GM18502 (cell line): ENCODE measurements around the gene KCNIP4.

Source experiments
- ATAC-seq: cut with Tn5 transposase; IDR thresholded peaks from one replicate; pipeline ENCODE4 v1.9.1; 2021; ENCODE audit warnings: mild to moderate bottlenecking; ENCODE audit not compliant: unreplicated experiment, poor library complexity

Gene KCNIP4

DNA sequence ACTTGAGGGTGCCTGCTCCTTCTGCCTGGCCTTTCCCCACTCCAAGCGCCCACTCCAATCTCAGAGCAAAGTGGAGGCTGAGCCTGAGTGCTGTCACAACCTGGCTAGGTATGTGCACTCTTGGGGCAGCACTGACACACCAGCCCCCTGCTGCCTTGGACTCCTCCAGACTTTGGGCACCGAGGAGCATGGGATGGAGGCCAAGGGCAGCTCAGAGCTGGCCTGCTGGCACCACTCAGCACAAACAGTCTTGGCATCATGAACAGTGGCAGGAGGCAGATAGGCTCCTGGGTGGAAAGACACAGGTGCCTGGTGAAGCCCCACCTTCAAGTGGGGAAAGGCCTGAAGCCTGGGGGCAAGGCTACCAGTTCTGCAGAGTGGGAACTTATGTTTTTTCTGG lies 91.8 kb downstream of the KCNIP4 start:
- ATAC-seq: no peak

DNA sequence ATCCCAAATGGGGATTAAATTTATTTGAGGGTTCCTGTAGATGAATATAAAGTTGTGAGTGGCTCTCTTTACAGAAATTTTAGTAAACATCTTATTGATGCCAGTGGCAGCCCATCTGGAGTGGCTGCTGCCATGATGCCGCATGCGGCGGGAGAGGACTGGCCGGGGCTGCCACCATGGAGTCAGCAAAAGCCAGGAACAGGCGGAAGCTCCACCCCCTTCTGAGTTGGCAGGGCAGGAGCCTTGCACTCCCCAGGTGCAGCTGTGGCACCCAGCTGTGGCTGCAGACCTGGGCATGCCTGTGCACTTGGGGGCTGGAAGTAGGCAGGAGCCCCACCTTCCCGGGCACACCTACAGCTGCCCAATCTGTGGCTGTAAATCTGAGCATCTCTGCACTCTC lies 92.3 kb downstream of the KCNIP4 start:
- no peak for ATAC-seq

DNA sequence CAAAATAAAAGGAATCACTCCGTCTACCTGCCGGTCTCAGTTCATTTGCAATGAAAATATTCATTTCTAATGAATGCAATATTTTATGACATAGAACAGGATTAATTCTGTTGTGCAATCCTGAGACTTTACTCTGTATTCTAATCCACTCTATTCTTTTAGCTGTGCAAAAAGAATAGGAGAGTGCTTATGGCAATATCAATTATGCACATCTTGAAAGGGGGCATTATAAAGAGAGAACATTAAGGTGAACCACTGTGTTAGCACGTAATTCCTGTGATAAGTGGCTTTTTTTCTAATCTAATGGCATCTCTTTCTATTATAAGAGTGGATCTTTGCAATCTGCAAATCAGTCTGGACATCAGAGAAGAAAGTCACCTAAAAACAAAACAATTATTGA lies 99.5 kb downstream of the KCNIP4 start:
- no peak for ATAC-seq

DNA sequence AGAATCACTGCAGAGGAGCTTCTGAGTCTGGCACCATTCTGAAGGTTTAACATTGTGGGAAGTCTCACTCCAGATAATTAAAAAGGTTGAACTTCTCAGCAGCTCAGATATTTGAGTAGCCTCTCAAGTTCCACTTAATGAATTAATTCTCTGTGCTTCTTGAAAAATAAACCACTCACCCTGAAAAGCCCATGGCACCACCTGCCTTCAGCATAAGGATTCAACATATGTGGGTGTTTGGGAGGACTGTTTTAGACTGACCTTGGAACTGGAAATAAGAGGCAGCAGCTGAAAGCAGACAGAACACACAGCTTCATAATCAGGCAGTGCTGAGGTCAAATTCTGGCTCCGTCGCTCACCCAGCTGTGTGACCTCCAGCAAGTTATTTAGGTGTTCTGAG lies 100.6 kb downstream of the KCNIP4 start:
- no peak for ATAC-seq

DNA sequence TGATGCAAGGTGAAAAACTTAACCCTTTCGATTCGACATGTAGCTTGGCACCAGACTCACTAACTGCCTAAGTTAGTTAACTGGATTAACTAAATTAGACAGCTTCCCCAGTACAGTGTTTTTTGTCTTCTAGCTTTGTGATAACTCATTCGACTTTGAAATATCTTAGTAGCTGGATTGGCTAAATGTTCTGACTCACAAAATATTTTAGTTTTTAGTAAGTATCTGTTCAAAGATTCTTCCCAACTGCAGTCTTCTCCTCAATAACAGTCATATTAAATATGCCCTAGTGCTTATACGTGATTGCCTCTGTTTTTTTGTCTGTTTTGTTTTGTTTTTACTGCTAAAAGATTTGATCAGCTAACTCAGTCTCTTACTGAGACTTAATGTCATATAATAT lies 102.9 kb downstream of the KCNIP4 start:
- ATAC-seq: no peak

DNA sequence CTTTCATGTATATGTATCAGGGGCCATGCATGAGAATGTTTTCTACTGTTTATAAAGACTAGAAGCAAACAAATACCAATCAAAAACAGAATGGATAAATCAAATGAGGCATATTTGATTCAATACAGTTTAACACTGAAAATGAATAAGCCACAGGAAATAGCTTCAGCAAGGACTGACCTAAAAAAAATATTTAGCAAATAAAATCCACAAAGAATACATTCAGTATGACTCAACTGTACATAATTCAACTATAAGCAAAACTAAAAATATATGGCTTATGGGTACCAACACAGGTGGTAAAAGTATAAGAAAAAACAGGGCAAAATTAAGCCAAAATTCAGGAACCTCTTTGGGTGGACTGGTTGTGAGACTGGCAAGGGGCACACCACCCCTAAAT lies 112.9 kb downstream of the KCNIP4 start:
- no peak for ATAC-seq

DNA sequence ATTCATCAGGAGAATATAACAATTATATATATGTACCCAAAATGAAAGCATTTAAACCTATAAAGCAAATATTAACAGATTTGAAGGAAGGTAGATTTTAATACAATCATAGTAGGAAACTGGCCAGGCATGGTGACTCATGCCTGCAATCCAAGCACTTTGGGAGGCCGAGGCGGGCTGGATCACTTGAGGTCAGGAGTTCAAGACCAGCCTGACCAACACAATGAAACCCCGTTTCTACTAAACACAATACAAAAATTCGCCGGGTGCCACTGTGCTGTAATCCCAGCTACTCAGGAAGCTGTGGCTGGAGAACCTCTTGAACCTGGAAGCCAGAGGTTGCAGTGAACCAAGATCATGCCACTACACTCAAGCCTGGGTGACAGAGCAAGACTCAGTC lies 118.3 kb downstream of the KCNIP4 start:
- no peak for ATAC-seq

DNA sequence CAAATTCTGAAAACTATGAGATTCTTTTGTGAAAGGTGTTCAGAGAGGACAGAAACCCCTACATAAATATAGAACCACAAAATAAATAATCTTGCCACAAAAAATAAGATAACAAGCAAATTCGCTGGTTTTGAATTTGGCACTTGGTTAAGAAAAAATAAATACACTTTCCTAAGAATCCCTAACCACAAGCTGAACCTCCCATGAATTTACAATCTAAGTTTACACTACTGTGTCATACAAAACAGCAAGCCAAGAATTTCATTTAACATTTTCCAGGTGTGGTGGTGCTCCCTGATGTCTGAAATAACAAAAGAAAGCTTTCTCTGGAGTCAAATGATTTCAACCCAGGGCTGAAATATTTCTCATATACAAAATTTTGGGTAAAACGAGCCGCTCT lies 121.0 kb downstream of the KCNIP4 start:
- no peak for ATAC-seq

DNA sequence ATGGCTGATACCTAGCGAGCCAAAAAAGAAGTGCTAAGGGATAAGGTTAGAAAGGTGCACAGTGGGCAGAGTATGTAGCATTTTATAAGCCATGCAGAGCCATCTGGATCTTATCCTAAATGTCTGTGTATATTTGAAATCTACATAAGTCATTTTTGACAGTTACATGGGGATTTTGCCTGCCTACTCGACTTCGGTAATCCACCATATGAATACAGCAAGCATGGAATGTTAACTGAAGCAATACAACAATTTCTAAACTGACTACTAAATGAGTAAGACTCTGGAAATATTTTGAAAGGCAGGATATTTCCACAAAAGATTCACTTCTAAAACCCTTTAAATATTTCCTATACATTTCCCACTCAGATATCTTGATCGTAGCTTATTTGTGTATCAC lies 122.5 kb downstream of the KCNIP4 start:
- ATAC-seq: no peak

DNA sequence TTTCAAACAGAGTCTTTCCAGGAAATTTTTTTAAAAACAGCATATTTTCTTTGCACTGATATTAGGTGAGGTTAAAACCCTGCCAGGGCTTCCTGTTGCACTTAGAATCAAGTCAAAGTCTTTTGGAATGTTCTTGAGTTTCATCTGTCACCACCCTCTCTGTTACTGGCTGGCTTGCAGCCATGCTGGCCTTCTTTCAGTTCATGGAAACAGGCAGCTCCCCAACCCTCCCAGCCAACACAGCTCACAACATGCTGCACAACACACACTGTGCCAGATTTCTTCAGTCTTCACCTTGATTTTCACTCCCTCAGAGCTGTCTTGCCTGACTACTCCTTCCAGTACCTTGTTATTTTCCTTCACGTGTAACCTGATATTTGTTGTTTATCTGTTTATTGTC lies 129.5 kb downstream of the KCNIP4 start:
- ATAC-seq: no peak

DNA sequence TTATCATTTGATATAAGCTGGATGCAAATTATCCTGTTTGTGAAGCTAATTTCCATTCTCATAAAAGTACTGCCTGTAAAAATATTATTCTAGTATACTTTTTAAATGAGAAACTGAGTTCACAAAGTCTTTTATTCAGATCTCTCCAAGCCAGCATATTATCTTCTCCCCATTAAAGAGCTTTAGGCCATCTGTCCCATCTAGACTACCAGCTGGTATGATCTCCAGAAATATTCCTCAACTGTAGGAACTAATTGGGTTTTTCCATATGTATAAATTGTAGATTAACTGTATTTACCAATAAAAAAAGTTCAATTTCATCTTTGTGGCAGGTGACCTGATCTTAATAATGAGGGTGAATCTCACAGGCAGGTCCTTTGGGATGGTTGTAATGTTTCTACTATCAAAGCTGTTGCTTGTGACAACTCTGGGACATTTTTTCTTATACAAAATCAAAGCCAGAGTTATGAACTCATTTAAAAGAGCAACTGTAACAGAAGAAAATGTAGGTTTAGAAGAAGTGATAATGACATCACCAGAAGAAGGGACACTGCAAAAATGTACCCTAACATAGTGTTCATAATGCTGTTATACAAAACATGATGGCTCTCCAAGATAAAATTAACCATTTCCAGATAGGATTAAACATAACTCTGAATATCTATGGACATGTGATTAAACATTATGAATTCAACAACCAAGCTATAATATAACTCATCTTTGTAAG lies 132.8 kb downstream of the KCNIP4 start:
- ATAC-seq: no peak

DNA sequence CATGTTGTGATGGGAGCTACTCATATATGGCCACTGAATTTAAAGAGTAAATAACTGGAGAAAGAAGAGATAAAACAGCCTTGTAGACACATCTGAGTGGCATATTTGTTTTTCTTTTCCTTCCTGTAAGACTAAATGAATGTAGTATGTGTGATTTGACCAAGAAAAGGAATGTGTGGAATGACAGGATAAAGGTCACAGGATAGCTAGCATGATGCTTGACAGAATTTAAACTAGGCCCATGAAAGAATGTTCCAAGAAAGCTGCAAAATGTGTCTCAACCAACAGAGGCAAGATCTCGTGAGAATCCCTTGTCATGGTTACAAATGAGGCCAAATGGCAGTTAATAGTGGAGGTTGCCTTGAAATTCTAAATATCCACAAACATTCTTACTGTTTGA lies 137.0 kb downstream of the KCNIP4 start:
- no peak for ATAC-seq

DNA sequence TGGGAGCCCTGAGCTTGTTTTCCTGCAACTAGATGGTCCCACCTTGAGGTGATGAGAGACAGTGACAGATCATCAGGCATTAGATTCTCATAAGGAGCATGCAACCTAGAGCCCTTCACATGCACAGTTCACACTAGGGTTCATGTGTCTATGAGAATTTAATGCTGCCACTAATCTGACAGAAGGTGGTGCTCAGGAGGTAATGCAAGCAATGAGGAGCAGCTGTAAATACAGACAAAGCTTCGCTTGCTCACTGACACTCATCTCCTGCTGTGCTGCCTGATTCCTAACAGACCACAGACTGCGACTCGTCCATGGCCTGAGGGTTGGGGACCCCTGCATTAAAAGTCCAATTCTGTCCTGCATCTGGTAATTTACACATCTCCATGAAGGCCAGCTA lies 141.6 kb downstream of the KCNIP4 start:
- ATAC-seq: no peak

DNA sequence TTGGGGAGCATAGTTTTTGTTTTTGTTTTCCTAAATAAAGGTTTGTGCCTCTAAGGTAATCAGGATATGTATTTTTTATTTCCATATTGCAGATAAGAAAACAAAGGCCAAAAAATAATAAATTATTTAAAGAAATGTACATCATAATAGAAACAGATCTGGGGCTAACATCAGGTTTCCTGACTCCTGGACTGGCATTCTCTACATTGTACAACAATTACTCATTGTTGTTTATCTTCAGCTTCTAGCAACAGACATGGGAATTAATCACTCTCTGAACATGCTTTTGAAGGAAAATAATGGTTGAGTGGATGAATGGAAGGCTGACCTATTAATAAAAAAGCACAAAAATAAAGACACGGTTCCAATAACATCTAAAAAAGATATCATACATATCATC lies 146.2 kb downstream of the KCNIP4 start:
- ATAC-seq: no peak

DNA sequence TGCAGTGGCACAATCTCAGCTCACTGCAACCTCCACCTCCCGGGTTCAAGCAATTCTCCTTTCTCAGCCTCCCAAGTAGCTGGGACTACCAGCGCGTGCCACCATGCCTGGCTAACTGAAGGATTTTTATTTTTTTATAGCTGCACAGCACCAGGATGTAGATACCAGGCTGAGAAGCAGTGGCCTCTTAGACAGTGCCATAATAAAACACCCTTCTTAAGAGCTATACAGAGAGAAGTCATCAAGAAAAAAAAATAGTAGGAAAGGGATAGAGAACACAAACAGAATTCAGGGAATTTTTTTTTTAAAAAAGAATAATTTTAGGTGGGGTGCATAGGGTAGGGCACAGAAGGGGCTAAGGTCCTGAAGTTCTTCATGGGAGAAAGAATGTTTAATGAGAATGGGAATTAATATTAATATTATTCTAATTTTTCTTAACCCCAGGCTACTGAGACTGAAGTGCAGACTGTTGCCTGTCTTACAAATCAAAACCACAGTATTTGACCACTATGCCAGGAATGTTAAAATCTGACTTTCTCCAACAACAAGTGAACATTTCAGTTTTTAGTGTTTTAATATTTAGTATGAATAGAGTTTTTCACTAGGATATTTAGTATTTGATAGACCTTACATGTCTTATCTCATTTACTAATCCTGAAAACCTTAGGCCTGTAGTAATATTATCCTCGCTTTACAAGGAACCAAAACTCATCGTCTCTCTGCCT lies 146.7 kb downstream of the KCNIP4 start:
- no peak for ATAC-seq

DNA sequence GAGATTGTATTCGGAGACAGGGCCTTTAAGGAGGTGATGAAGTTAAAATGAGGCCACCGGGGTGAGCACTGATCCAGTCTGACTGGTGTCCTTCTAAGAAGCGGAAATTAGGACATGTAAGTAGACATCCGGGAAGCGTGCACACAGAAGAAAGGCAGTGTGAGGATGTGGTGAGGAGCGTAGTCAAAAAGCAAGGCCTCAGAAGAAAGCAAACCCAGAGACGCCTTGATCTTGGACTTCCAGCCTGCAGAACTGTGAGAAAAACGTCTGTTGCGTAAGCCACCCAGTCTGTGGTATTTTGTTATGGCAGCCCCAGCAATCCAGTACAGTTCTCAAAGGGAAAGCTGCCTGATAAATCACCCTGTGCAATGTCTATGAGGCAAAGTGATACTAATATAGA lies 153.5 kb downstream of the KCNIP4 start:
- ATAC-seq: no peak

DNA sequence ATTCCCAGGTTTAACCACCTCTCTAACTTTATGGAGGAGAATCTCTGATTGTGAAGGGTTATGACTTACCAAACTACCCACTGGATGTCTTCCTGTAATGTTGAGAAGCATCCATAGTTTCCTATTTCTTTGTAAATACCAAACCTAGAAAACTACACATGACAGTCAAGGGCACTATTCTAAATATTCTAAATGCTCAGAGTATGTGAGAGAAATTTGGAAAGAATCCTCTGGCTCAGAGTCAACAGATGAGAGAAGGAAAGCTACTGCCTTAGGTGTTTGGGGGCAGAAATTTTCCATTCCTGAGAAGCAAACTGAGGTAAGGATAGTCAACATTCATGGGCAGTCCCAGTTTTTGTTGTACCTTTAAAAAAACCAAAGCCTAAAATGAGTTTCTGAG lies 155.8 kb downstream of the KCNIP4 start:
- ATAC-seq: no peak

DNA sequence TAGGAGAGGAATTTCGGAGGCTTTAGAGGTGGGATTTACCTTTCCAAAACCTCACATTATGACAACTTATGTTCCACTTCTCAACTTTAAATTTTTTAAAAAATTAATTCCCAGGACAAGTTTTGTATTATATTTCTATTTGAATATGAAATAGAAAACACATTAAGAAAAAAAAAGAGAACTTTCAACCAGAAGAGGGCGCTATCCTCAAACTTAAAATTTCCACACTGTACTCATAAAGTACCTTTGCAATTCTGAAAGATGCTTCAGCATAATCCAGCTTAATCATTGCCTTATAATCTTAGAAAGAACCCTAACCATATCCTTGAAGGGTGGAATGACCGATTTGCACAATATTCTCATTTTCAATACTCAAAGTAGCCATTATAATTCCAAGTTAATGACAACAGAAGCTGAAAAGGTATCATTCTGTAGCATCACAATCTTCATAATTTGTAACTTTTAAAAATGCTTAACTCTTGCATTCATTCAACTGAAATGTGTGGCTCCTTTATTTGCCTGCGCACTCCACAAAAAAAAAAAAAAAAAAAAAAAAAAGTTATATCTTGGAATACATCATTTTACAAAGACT lies 158.0 kb downstream of the KCNIP4 start:
- no peak for ATAC-seq

DNA sequence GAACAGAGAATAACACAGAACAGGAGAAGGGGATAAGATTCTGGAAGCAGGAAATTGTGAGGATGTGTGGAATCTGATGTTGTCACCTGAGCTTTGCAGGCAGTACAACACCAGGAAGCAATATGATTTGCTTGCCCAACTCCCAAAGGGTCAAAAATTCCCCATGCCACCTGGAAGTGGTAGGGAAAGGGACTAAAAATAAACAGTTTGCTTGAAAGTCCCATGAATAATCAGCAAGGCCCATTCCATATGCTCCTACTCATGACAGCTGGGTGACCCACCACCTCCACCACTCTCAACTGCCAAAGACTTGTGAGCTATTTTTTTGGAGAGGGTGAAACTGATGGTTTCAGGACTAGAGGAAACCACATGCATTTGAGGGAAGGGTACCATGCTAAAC lies 168.4 kb downstream of the KCNIP4 start:
- no peak for ATAC-seq

DNA sequence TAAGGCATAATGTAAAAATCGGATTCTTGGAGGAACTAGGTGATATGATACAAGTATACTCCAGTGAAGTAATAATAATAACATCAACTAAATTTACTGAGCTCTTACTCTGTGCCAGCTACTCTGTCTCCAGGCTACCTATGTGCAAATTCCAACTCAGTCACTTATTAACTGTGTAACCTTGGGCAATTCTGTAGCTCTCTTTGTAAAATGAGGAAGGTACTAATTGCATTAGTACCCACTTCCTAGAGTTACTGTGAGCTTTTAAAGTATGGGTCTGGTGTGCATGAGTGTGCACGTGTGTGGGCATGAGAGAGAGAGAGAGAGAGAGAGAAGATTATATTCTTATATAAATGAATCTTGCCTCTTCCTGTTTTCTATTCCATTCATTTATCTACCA lies 169.9 kb downstream of the KCNIP4 start:
- no peak for ATAC-seq

DNA sequence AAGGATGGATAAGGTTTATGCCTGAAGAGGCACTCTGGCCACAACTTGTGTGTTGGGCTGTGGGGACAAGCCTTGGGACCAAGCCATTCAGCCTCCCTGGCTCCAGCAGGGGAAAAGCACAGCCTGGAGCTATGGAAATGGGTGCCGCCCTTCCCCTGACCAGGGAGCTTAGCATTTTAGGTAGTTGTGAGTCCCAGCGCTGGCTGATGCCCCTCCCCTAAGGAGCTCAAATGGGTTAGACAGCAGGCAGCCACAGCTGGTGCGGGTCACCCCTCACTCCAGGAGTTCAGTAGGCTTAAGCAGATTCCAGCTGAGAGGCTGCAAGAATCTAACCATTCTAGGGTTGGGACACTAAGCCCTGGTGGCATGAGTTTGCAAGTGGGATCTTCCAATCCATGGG lies 172.9 kb downstream of the KCNIP4 start:
- ATAC-seq: no peak
